Naive thymus-derived CD8-positive, alpha-beta T cell (primary cell): ENCODE data around the gene PET100. TPM values are rescaled to one million over a fixed set of nuclear protein-coding genes. Genes with fewer than 3 reads are reported as not detected.

Experiments used
- ATAC-seq, 2 donors: fragments of 150-1000 bp; cut with Tn5 transposase in 1 of 2; sonication (Bioruptor Pico), chemical (Tn5 transposase) in 1 of 2; 1 replicate in 1 of 2; 2 replicates in 1 of 2; pipeline ENCODE4 v1.10.0; 2021; ENCODE audit warnings: mild to moderate bottlenecking in 2 of 2, moderate library complexity in 2 of 2
- POLR2A ChIA-PET: fragments of 350-600 bp; sonication (Branson Sonifier 250); formaldehyde crosslinking; loops from one replicate; lab custom pipeline; 2021; ENCODE audit warnings: antibody characterized with exemption; lab: Charles Lee
- DNase-seq, 10 donors: peaks; one replicate each; pipeline versions ENCODE4 v3.0.0 to v3.0.0-alpha.2; 2020 to 2022
- H3K27ac Mint-ChIP-seq, 10 donors: one replicate each; pipeline ENCODE4 v1.8.0; 2020 to 2022; ENCODE audit warnings: mild to moderate bottlenecking in 10 of 10, mixed read lengths in 10 of 10, moderate library complexity in 4 of 10, inconsistent platforms in 1 of 10
- H3K27me3 Mint-ChIP-seq, 5 donors: one replicate each; pipeline ENCODE4 v1.8.0; 2021 to 2022; ENCODE audit warnings: mixed read lengths in 5 of 5
- H3K36me3 Mint-ChIP-seq, 3 donors: one replicate each; pipeline ENCODE4 v1.8.0; 2020 to 2022; ENCODE audit warnings: mixed read lengths in 3 of 3, mild to moderate bottlenecking in 2 of 3, inconsistent platforms in 1 of 3
- H3K4me1 Mint-ChIP-seq, 4 donors: one replicate each; pipeline ENCODE4 v1.8.0; 2021 to 2022; ENCODE audit warnings: mixed read lengths in 4 of 4
- H3K4me3 Mint-ChIP-seq, 10 donors: one replicate each; pipeline ENCODE4 v1.8.0; 2020 to 2022; ENCODE audit warnings: mild to moderate bottlenecking in 10 of 10, mixed read lengths in 10 of 10, moderate library complexity in 6 of 10, inconsistent platforms in 1 of 10
- H3K9me3 Mint-ChIP-seq, 9 donors: one replicate each; pipeline ENCODE4 v1.8.0; 2020 to 2022; ENCODE audit warnings: mixed read lengths in 9 of 9, mild to moderate bottlenecking in 3 of 9, inconsistent platforms in 1 of 9, moderate library complexity in 1 of 9
- polyA plus RNA-seq, 3 donors: library from polyadenylated mRNA; unstranded; fragments of 300-500 nt; fragmentation: Illumina TruSeq; gene quantifications; one replicate each; pipeline ENCODE4 v1.2.3, GENCODE V29; 2021
- total RNA-seq, 8 experiments: library from RNA in 2 of 8; stranded (reverse) in 2 of 8; gene quantifications; one replicate each; pipeline ENCODE4 v1.2.3 and lab custom pipeline; 2021 to 2026

PET100 gene
- total and polyA plus RNA-seq, 5 experiments from 2014 or later, result 124 to 299 (median 190) TPM

GRCh38 chr19:7628589-7629311 is 843 bp upstream of the PET100 start:
- Mint-ChIP-seq H3K27me3 (no peaks in the 10 kb centered on the region), H3K9me3 (no peaks in the 10 kb centered on the region), H3K27ac (peak overlapping the region; percentile 96 to 100 (median 100)), H3K4me1 (peaks cover 22 to 49% (median 43%) of the 10 kb centered on the region in 4 donors), H3K4me3 (peak overlapping the region; percentile 92 to 99 (median 96)), H3K36me3 (peaks cover 0 to 20% (median 6%) of the 10 kb centered on the region in 3 donors)
- ATAC-seq, result no peak
- POLR2A ChIA-PET, result interaction anchor here (0.6 to 2.1 kb wide), 11 partner anchors 9 to 529 kb away, joined by 3 to 8 read pairs (median 4); partner anchors contain the start of genes PNPLA6, STXBP2, TIMM44 and TRAPPC5
- peak in 1 of 10 donors; percentile 8 for DNase-seq

GRCh38 chr19:7631577-7631976 is 2.0 kb downstream of the PET100 start:
- POLR2A ChIA-PET, result no interaction called here
- Mint-ChIP-seq H3K4me1 (peaks cover 28 to 65% (median 57%) of the 10 kb centered on the region in 4 donors), H3K36me3 (peaks cover 0 to 13% (median 6%) of the 10 kb centered on the region in 3 donors), H3K4me3 (peak overlapping the region in 7 of 10 donors; percentile 13 to 60 (median 16)), H3K9me3 (no peaks in the 10 kb centered on the region), H3K27ac (peak overlapping the region in 5 of 10 donors; percentile 8 to 70 (median 31)), H3K27me3 (no peaks in the 10 kb centered on the region)
- no peak for ATAC-seq
- no peak for DNase-seq

- Mint-ChIP-seq H3K36me3 (peaks cover 0 to 8% (median 6%) of the 10 kb centered on the region in 3 donors), H3K4me1 (peaks cover 27 to 71% (median 57%) of the 10 kb centered on the region in 4 donors), H3K4me3 (peak overlapping the region in 2 of 10 donors; percentile 10 to 36), H3K27me3 (no peaks in the 10 kb centered on the region), H3K9me3 (no peaks in the 10 kb centered on the region), H3K27ac (peak overlapping the region in 3 of 10 donors; percentile 29 to 64 (median 53))
- POLR2A ChIA-PET, result no interaction called here
- DNase-seq, result no peak
- ATAC-seq, result no peak
Measured at GRCh38 chr19:7632340-7633203, 3.0 kb downstream of the PET100 start.

- Mint-ChIP-seq H3K27ac (peak within 1 kb of the TSS in 5 of 10 donors; percentile 22 to 85 (median 64)), H3K4me1 (peaks cover 21 to 64% (median 55%) of the 10 kb centered on the region in 4 donors), H3K27me3 (no peaks in the 10 kb centered on the region), H3K9me3 (no peaks in the 10 kb centered on the region), H3K36me3 (peaks cover 0 to 8% (median 6%) of the 10 kb centered on the region in 3 donors), H3K4me3 (peak within 1 kb of the TSS in 3 of 10 donors; percentile 10 to 41 (median 36))
- ATAC-seq (no peak), DNase-seq (no peak)
- POLR2A ChIA-PET, result no interaction called here
Measured at GRCh38 chr19:7633698-7634097, 4.1 kb downstream of the PET100 start, which contains the start of gene PCP2. Gene PCP2, minus strand, starts transcription at chr19:7633719. Its CDS starts 262 bp downstream, at chr19:7633457.

GRCh38 chr19:7635670-7636069 is 6.1 kb downstream of the PET100 start:
- peaks cover 0 to 2% (median 2%) of the 10 kb centered on the region in 3 donors for H3K36me3 Mint-ChIP-seq
- H3K4me1 Mint-ChIP-seq, result peaks cover 20 to 63% (median 52%) of the 10 kb centered on the region in 4 donors
- ATAC-seq (no peak), DNase-seq (no peak)
- H3K4me3 Mint-ChIP-seq, result peak overlapping the region; percentile 47 to 88 (median 84)
- H3K9me3 Mint-ChIP-seq, result no peaks in the 10 kb centered on the region
- H3K27me3 Mint-ChIP-seq, result no peaks in the 10 kb centered on the region
- POLR2A ChIA-PET, result interaction anchor here (0.7 to 2.6 kb wide), 3 partner anchors 22 to 287 kb away, joined by 3 to 9 read pairs (median 3); partner anchors contain the start of genes ARHGEF18 and TRAPPC5
- peak overlapping the region in 9 of 10 donors; percentile 26 to 94 (median 88) for H3K27ac Mint-ChIP-seq

- no peak for ATAC-seq
- Mint-ChIP-seq H3K36me3 (peaks cover 0 to 2% (median 2%) of the 10 kb centered on the region in 3 donors), H3K27me3 (no peaks in the 10 kb centered on the region), H3K27ac (peak overlapping the region; percentile 77 to 94 (median 92)), H3K4me3 (peak overlapping the region; percentile 73 to 91 (median 86)), H3K9me3 (no peaks in the 10 kb centered on the region), H3K4me1 (peaks cover 20 to 59% (median 47%) of the 10 kb centered on the region in 4 donors)
- POLR2A ChIA-PET, result interaction anchor here (0.7 to 2.6 kb wide), 2 partner anchors 21 to 45 kb away, joined by 3 to 9 read pairs; partner anchors contain the start of gene TRAPPC5
- DNase-seq, result no peak
Measured at GRCh38 chr19:7636317-7636690, 6.7 kb downstream of the PET100 start.

GRCh38 chr19:7636691-7637373 is 7.2 kb downstream of the PET100 start, which contains the start of gene STXBP2:
Gene STXBP2, plus strand, starts transcription at chr19:7637110. Its CDS starts 40 bp downstream, at chr19:7637150.
- Mint-ChIP-seq H3K4me3 (peak within 1 kb of the TSS; percentile 73 to 91 (median 86)), H3K27me3 (no peaks in the 10 kb centered on the region), H3K4me1 (peaks cover 20 to 56% (median 44%) of the 10 kb centered on the region in 4 donors), H3K9me3 (no peaks in the 10 kb centered on the region), H3K36me3 (peaks cover 0 to 2% (median 2%) of the 10 kb centered on the region in 3 donors), H3K27ac (peak within 1 kb of the TSS; percentile 77 to 94 (median 92))
- DNase-seq, result peak; percentile 87 to 98 (median 94)
- POLR2A ChIA-PET, result interaction anchor here (0.6 to 2.7 kb wide), 6 partner anchors 8 to 194 kb away, joined by 3 to 16 read pairs (median 6); partner anchors contain the start of genes PET100, TRAPPC5 and XAB2
- ATAC-seq, result peak; percentile 95 to 96

GRCh38 chr19:7637374-7638256 is 8.0 kb downstream of the PET100 start:
- H3K27ac Mint-ChIP-seq, result peak overlapping the region; percentile 57 to 94 (median 89)
- POLR2A ChIA-PET, result interaction anchor here (0.6 to 2.7 kb wide), 8 partner anchors 8 to 447 kb away, joined by 3 to 16 read pairs (median 5); partner anchors contain the start of genes PET100, TRAPPC5 and XAB2
- H3K27me3 Mint-ChIP-seq, result no peaks in the 10 kb centered on the region
- DNase-seq (peak in 1 of 10 donors; percentile 29), ATAC-seq (peak; percentile 18 to 24)
- no peaks in the 10 kb centered on the region for H3K9me3 Mint-ChIP-seq
- H3K4me1 Mint-ChIP-seq, result peaks cover 20 to 53% (median 44%) of the 10 kb centered on the region in 4 donors
- peak overlapping the region; percentile 73 to 91 (median 86) for H3K4me3 Mint-ChIP-seq
- peaks cover 0 to 2% (median 0%) of the 10 kb centered on the region in 3 donors for H3K36me3 Mint-ChIP-seq

GRCh38 chr19:7638802-7639465 is 9.3 kb downstream of the PET100 start:
- DNase-seq, result no peak
- POLR2A ChIA-PET, result interaction anchor here (2.1 to 2.7 kb wide), 2 partner anchors 9 to 10 kb away, joined by 8 to 16 read pairs; partner anchors contain the start of genes PET100 and XAB2

GRCh38 chr19:7639863-7640348 is 10.3 kb downstream of the PET100 start:
- ATAC-seq (no peak), DNase-seq (no peak)
- Mint-ChIP-seq H3K27ac (peak overlapping the region in 7 of 10 donors; percentile 15 to 85 (median 46)), H3K27me3 (no peaks in the 10 kb centered on the region), H3K4me1 (peaks cover 14 to 46% (median 38%) of the 10 kb centered on the region in 4 donors), H3K4me3 (peak overlapping the region in 7 of 10 donors; percentile 30 to 77 (median 49)), H3K9me3 (no peaks in the 10 kb centered on the region), H3K36me3 (peaks cover 0 to 10% (median 0%) of the 10 kb centered on the region in 3 donors)
- POLR2A ChIA-PET, result no interaction called here

More at GRCh38 chr19:7638802-7639465, 9.3 kb downstream of the PET100 start:
- peaks cover 0 to 4% (median 0%) of the 10 kb centered on the region in 3 donors for H3K36me3 Mint-ChIP-seq
- peak overlapping the region in 4 of 10 donors; percentile 42 to 66 (median 62) for H3K27ac Mint-ChIP-seq
- no peaks in the 10 kb centered on the region for H3K27me3 Mint-ChIP-seq
- peaks cover 16 to 50% (median 40%) of the 10 kb centered on the region in 4 donors for H3K4me1 Mint-ChIP-seq
- peak overlapping the region in 9 of 10 donors; percentile 19 to 77 (median 41) for H3K4me3 Mint-ChIP-seq
- H3K9me3 Mint-ChIP-seq, result no peaks in the 10 kb centered on the region
- no peak for ATAC-seq
